Ishikawa (cell line): Measurements from ENCODE around the gene CNIH2.

ENCODE experiments used
- CEBPB ChIP-seq: IDR thresholded peaks from 2 replicates; pipeline ENCODE4 v1.6.1; 2012
- CREB1 ChIP-seq: IDR thresholded peaks from 2 replicates; pipeline ENCODE4 v1.6.1; 2012; ENCODE audit warnings: low read depth
- EGR1 ChIP-seq: IDR thresholded peaks from 2 replicates; pipeline ENCODE4 v1.6.1; 2012
- EP300 ChIP-seq: IDR thresholded peaks from 2 replicates; pipeline ENCODE4 v1.6.1; 2012; ENCODE audit warnings: borderline replicate concordance
- FOXM1 ChIP-seq: IDR thresholded peaks from 2 replicates; pipeline ENCODE4 v1.6.1; 2012; ENCODE audit warnings: low read depth, borderline replicate concordance
- NFIC ChIP-seq: IDR thresholded peaks from 2 replicates; pipeline ENCODE4 v1.6.1; 2012
- RAD21 ChIP-seq: IDR thresholded peaks from 2 replicates; pipeline ENCODE4 v1.6.1; 2012; ENCODE audit warnings: low read depth
- REST ChIP-seq: IDR thresholded peaks from 2 replicates; pipeline ENCODE4 v1.6.1; 2012; ENCODE audit warnings: low read depth, mild to moderate bottlenecking
- TAF1 ChIP-seq: IDR thresholded peaks from 2 replicates; pipeline ENCODE4 v1.6.1; 2012; ENCODE audit warnings: low read depth, mild to moderate bottlenecking
- TCF12 ChIP-seq: IDR thresholded peaks from 2 replicates; pipeline ENCODE4 v1.6.1; 2012; ENCODE audit warnings: low read depth
- TEAD4 ChIP-seq: IDR thresholded peaks from 2 replicates; pipeline ENCODE4 v1.6.1; 2012
- USF1 ChIP-seq: IDR thresholded peaks from 2 replicates; pipeline ENCODE4 v1.6.1; 2012
- YY1 ChIP-seq: IDR thresholded peaks from 2 replicates; pipeline ENCODE4 v1.6.1; 2012; ENCODE audit warnings: low read depth
- ZBTB7A ChIP-seq: IDR thresholded peaks from 2 replicates; pipeline ENCODE4 v1.6.1; 2012; ENCODE audit warnings: low read depth
- TF ChIP-seq, protein P1 (sequence below): IDR thresholded peaks from 2 replicates; pipeline ENCODE4 v1.6.1; 2012

CNIH2 gene

DNA sequence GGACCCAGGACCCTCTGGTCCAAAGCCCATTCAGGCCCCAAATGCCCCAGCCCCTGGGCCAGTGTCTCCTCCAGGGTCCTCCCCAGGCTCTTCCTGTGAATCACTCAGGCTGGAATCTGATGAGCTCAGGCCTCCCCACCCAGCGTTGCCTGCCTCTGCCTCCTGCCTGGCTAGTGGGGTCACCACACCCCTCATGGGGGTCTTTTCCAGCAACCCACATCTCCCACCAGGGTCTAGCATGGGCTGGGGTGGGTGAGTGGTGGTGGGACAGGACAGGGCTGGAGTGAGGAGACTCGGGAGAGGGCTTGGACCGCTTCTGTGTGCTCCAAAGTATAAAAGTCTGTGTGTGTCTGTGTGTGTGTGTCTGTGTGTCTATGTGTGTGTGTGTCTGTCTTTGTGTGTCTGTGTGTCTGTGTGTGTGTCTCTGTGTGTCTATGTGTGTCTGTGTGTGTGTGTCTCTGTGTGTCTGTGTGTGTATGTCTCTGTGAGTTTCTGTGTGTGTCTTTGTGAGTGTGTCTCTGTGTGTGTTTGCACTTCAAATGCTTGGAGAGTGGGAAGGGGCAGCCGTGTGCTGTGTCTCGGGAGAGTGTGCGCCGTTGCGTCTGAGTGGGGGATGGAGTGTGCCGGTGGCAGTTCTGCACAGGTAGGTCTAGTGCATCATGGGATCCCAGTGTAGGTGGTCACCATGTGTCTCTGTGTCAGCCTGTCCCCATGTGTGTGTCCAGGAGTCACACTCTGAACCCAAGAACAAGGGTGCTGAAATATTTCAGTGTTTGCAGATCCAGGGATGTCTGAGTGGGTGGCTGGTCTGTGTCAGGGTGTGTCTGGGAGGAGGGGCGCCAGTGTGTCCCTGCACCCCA lies 49.4 kb downstream of the CNIH2 start:
- no peak for TF ChIP-seq EP300
- TF ChIP-seq ZBTB7A: 0 out of 2 replicates have a peak, but pooled peaks have one; percentile 31
- TF ChIP-seq, protein P1, sequence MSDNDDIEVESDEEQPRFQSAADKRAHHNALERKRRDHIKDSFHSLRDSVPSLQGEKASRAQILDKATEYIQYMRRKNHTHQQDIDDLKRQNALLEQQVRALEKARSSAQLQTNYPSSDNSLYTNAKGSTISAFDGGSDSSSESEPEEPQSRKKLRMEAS: no peak

DNA sequence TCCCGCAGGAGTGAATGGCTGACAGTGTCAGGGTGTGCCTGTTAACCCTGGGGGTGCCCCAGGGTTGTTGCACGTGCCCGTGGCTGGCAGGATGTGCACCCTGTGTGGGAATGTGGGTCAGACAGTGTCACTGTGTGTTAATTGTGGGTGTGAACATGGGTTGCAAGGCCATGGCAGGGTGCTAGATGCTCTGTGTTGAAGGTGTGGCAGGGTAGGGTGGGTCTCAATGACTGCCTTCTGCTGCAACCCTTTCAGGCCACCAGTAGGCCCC lies 50.0 kb downstream of the CNIH2 start:
- TF ChIP-seq FOXM1 (no peak), USF1 (no peak), ZBTB7A (no peak), TAF1 (no peak), REST (no peak), EP300 (no peak), NFIC (no peak), CREB1 (no peak), CEBPB (no peak), YY1 (no peak), TEAD4 (no peak), RAD21 (no peak), TCF12 (no peak), EGR1 (no peak)
- TF ChIP-seq, protein P1: no peak

DNA sequence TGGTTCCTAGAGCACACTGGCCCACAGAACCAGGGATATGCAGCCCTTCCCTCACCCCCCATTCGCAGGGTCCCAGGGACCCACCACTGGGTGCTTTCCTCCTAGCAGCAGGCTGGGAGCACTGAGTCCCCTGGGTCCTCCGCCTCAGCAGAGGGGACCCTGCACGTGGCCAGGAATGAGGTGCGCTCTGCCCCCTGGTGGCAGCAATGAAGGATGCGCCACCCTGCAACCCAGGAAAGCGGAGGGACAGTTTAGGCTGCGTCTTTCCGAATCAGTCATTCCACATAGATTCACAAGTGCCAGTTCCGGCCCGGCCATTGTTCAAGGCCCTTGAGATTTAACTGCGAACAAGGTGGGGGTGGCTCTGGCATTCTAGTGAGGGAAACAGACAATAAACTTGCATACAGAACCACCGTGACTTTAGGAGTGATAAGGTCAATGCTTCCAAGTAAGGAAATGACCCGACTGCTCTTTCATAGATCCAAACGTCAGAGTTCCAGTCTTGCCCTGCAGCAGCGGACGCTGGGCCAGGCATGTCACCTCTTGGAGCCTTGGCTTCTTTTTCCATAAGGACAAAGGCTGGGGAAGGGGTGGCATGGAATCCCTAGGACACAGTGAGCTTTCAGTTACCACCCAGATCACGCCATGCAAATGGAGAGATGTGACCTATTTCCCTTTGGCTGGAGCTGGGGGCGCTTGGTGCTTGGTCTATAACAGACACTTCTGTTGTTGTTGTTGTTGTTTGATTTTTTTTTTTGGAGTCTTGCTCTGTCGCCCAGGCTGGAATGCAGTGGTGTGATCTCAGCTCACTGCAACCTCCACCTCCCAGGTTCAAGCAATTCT lies 50.5 kb downstream of the CNIH2 start:
- TF ChIP-seq TCF12 (no peak), USF1 (peak; percentile 88), EGR1 (no peak), TEAD4 (peak; percentile 94), RAD21 (peak; percentile 84), NFIC (no peak), CEBPB (no peak), ZBTB7A (peak; percentile 90)
- TF ChIP-seq, protein P1: peak; percentile 97

DNA sequence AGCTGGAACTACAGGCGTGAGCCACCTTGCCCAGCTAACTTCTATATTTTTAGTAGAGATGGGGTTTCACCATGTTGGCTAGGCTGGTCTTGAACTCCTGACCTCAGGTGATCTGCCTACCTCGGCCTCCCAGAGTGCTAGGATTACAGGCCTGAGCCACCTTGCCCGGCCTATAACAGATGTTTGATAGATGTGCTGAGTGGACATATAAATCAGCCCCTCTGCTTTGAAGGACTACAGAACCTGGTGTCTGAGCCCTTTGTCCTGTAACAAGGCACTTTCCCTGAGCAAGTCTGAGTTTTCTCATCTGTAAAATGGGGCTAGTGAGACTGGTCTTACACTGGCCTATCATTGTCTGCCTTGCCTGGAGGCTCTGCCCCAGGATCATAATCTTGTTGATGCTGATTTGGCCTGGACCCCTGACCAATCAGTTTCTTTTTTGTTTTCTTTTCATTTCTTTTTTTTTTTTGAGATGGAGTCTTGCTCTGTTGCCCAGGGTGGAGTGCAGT lies 51.2 kb downstream of the CNIH2 start:
- TF ChIP-seq RAD21 (no peak), REST (no peak), ZBTB7A (no peak), TCF12 (no peak), YY1 (no peak), CREB1 (no peak), EGR1 (no peak), USF1 (no peak), TEAD4 (no peak), CEBPB (no peak), NFIC (no peak), EP300 (no peak), TAF1 (no peak)
- TF ChIP-seq, protein P1: no peak

DNA sequence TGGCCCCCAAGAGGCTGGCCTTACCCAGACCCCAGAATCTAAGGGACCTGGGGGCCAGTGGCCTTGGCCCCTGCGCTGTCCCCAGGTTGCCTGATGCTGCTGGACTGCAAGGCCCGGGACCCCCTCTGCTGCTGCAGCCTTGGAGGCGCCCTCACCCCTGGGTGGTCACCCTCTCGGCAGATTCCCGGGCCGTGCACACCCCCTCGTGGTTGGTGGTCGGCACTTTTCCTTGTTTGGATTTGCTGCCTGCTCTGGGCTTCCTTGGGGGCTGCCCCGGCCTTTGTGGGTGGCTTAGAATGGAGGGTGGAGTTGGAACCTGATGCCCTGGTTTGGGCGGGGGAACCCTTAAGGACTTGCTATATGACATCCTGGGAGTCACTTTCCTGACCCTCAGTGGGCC lies 53.0 kb downstream of the CNIH2 start:
- TF ChIP-seq ZBTB7A (no peak), TEAD4 (no peak), TCF12 (no peak), EGR1 (no peak), REST (no peak), CREB1 (no peak), YY1 (no peak)
